Esophagus squamous epithelium (tissue), 5 donors: ENCODE results near the gene MYH15. TPM values are rescaled to one million over a fixed set of nuclear protein-coding genes. Genes with fewer than 3 reads are reported as not detected.

Experiments
- DNase-seq: peaks from one replicate; lab custom pipeline; 2025; lab: John Stamatoyannopoulos, UW
- H3K27ac ChIP-seq, 4 donors: fragments of 200-600 bp; sonication (generic); one replicate each; pipeline ENCODE4 v1.5.1; 2016 to 2019; ENCODE audit warnings: mild to moderate bottlenecking in 1 of 4
- H3K27me3 ChIP-seq, 4 donors: fragments of 200-600 bp; sonication (generic); 1 replicate in 3 of 4; 2 replicates in 1 of 4; pipeline versions ENCODE4 v1.5.1 to v1.6.0; 2017 to 2021; ENCODE audit warnings: antibody characterized with exemption in 1 of 4
- H3K36me3 ChIP-seq, 3 donors: fragments of 200-600 bp; sonication (generic); one replicate each; pipeline ENCODE4 v1.5.1; 2016 to 2019
- H3K4me1 ChIP-seq, 3 donors: fragments of 200-600 bp; sonication (generic); one replicate each; pipeline ENCODE4 v1.5.1; 2017 to 2019
- H3K4me3 ChIP-seq, 4 donors: fragments of 200-600 bp; sonication (generic); 1 replicate in 3 of 4; 2 replicates in 1 of 4; pipeline ENCODE4 v1.5.1; 2016 to 2019; ENCODE audit warnings: mild to moderate bottlenecking in 2 of 4, moderate library complexity in 1 of 4
- H3K9me3 ChIP-seq, 3 donors: fragments of 200-600 bp; sonication (generic); one replicate each; pipeline ENCODE4 v1.5.1; 2016 to 2019
- POLR2A ChIP-seq, 4 donors: fragments of 450-650 bp; IDR thresholded peaks; one replicate each; pipeline ENCODE4 v1.6.1; 2017; ENCODE audit warnings: antibody characterized with exemption in 4 of 4, mild to moderate bottlenecking in 4 of 4, moderate library complexity in 3 of 4
- WGBS, 2 donors: methylation state at CpG; one replicate each; pipeline ENCODE4 v1.1.5; 2018; 5-methylcytosine and 5-hydroxymethylcytosine counted together
- intact Hi-C: fragments of 100-400 bp; cut with DNase I; formaldehyde crosslinking; loops from one replicate; pipeline ENCODE4 v1.15.0; 2022
- total RNA-seq, 4 donors: library from RNA; depleted of rRNA; stranded (reverse); fragments of >200 nt; gene quantifications; one replicate each; pipeline ENCODE4 v1.1.0, GENCODE V29; 2016
- TF ChIP-seq, protein P1 (sequence below), 6 experiments: fragments of 450-650 bp in 4 of 6; fragments of 200-600 bp in 2 of 6; sonication (generic) in 2 of 6; IDR thresholded peaks; one replicate each; pipeline ENCODE4 v1.5.1; 2016 to 2019; ENCODE audit warnings: antibody characterized with exemption in 6 of 6, mild to moderate bottlenecking in 4 of 6, moderate library complexity in 4 of 6
- donor health status: DM: yes; HTN: yes; CAD: no.

MYH15 gene
- under 1 TPM in 1 of 4 donors, not detected in 3; under 0.01 TPM for total RNA-seq

DNA sequence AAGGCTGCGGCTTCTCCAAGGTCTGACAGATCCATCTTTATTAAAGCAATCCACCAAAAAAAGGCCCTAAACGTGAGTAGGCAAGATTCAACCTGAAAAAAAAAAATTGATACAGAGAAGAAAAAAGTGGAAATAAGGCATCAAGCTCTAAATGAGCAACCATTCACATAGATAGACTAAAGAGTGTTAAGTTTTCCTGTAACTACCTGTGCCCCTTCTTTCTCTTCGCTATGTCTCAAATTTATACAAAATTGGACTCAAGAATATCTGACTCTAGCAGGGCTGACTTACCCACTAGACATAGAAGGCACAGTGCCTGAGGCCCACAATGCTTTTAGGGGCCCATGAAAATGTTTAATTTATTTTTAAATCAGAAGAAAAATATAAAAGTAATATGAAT, at the start of gene MYH15:
MYH15 (minus strand) TSS at position 101 of the 400 bp plus-strand sequence; CDS start at position 35, 66 bp downstream.
- H3K36me3 ChIP-seq, result no peaks in the 10 kb centered on the region
- intact Hi-C loops, result no loop called here
- no peaks in the 10 kb centered on the region for H3K9me3 ChIP-seq
- H3K4me1 ChIP-seq, result peaks cover 0 to 20% (median 0%) of the 10 kb centered on the region in 3 donors
- no peak within 1 kb of the TSS for H3K27ac ChIP-seq
- 80 to 81% methylated on average over 2 to 3 of the region's 3 CpGs for WGBS, 2 donors
- no peaks in the 10 kb centered on the region for H3K27me3 ChIP-seq
- H3K4me3 ChIP-seq, result no peak within 1 kb of the TSS
- no peak for DNase-seq
- no peak for TF ChIP-seq POLR2A (IDR thresholded peaks at IDR 0.05)
- TF ChIP-seq, protein P1, sequence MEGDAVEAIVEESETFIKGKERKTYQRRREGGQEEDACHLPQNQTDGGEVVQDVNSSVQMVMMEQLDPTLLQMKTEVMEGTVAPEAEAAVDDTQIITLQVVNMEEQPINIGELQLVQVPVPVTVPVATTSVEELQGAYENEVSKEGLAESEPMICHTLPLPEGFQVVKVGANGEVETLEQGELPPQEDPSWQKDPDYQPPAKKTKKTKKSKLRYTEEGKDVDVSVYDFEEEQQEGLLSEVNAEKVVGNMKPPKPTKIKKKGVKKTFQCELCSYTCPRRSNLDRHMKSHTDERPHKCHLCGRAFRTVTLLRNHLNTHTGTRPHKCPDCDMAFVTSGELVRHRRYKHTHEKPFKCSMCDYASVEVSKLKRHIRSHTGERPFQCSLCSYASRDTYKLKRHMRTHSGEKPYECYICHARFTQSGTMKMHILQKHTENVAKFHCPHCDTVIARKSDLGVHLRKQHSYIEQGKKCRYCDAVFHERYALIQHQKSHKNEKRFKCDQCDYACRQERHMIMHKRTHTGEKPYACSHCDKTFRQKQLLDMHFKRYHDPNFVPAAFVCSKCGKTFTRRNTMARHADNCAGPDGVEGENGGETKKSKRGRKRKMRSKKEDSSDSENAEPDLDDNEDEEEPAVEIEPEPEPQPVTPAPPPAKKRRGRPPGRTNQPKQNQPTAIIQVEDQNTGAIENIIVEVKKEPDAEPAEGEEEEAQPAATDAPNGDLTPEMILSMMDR (IDR thresholded peaks at IDR 0.05), result no peak

DNA sequence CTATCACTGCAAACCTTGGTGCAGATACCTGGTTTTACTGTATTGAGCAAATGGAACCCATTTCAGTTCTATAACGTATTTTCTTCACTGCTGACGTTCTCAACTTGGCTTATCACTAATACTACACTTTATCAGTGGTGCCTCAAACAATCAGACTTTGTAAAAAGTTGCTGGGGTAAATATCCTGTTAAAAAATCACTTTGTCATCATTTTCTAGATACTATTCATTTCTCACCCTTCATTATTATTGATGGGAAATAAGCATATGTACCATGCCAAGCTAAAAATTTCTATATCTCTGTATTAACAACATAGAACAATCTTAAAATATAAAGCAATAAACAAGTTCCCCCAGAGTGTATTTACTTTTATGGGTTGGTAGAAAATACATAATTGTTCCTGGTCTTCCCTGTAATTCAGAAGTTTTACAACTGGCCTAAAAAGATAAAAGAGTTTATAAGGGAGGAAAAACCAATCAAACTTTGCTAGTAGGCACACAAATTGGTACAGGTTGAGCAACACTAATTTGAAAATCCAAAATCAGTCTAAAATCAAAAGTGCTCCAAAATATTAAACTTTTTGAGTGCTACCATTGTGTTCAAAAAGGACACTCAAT, 45.7 kb upstream of the MYH15 start:
- H3K9me3 ChIP-seq, result no peaks in the 10 kb centered on the region
- H3K27ac ChIP-seq, result no peak overlapping the region
- no peaks in the 10 kb centered on the region for H3K4me1 ChIP-seq
- TF ChIP-seq POLR2A (IDR thresholded peaks at IDR 0.05), result no peak
- TF ChIP-seq, protein P1 (IDR thresholded peaks at IDR 0.05), result no peak
- no peaks in the 10 kb centered on the region for H3K27me3 ChIP-seq
- no peak for DNase-seq
- H3K4me3 ChIP-seq, result no peak overlapping the region
- intact Hi-C loops, result loop anchor here (5.0 kb wide), 1 partner anchor 64 kb away; no protein-coding TSS in a partner anchor
- H3K36me3 ChIP-seq, result peaks cover 0 to 16% (median 0%) of the 10 kb centered on the region in 3 donors
- 82 to 93% methylated on average over 2 of the region's 2 CpGs for WGBS, 2 donors

DNA sequence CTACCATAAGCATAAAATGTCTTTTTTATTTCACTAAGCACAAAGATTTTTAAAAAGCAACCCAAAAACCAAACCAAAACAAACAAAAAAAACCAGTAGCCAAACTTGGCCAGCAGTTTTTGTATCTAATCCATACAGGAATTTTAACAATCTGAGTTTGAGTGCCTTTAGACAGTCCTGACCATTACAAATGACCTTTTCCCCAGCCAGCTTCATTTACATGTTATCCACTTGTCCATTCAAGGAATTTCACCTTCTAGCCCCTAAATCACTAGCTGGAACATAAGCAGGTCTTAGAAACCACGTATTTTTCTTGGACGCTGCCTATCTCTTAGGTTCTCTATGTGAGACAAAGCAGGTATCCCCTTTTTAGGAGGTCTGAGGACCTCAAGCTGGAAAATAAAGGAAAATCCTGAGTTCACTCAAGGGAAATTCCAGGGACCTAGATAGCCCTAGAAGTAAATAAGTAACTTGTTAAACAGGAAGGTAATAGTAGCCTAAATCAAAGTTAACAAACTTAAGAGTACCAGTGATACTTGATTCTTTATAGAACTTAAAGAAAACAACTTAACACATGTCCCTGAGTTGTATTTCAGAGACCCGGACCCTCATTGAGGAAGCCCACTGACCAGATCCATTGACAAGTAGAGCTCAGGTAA, 44.6 kb upstream of the MYH15 start:
- H3K4me3 ChIP-seq, result no peak overlapping the region
- H3K9me3 ChIP-seq, result no peaks in the 10 kb centered on the region
- 78 to 88% methylated on average over 3 of the region's 3 CpGs for WGBS, 2 donors
- TF ChIP-seq, protein P1 (IDR thresholded peaks at IDR 0.05), result no peak
- no peak for TF ChIP-seq POLR2A (IDR thresholded peaks at IDR 0.05)
- DNase-seq, result no peak
- H3K36me3 ChIP-seq, result peaks cover 0 to 10% (median 0%) of the 10 kb centered on the region in 3 donors
- no peaks in the 10 kb centered on the region for H3K4me1 ChIP-seq
- intact Hi-C loops, result loop anchor here (5.0 kb wide), 1 partner anchor 63 kb away; no protein-coding TSS in a partner anchor
- H3K27me3 ChIP-seq, result no peaks in the 10 kb centered on the region
- H3K27ac ChIP-seq, result no peak overlapping the region

DNA sequence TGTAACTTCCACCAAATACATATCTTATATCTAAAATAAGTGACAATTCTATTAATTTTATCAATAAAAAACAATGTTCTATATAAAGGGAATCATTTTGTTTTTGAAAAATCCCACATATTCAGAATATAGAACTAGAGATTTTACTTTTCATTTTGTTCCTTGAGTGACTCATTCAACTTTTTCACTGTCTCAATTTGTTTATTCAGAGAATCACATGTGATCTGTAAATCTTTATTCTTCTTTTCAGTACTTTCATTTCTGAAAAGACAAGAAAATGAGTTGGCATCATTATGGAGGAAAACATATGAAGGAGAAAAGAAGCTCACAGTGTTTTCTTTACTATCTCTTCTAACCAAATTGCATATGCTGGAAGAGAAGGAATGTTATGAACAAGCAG, 43.8 kb upstream of the MYH15 start:
- H3K4me1 ChIP-seq, result no peaks in the 10 kb centered on the region
- no peak for DNase-seq
- H3K4me3 ChIP-seq, result no peak overlapping the region
- no peaks in the 10 kb centered on the region for H3K9me3 ChIP-seq
- TF ChIP-seq POLR2A (IDR thresholded peaks at IDR 0.05), result no peak
- TF ChIP-seq, protein P1 (IDR thresholded peaks at IDR 0.05), result no peak
- H3K27ac ChIP-seq, result no peak overlapping the region
- intact Hi-C loops, result no loop called here
- H3K27me3 ChIP-seq, result no peaks in the 10 kb centered on the region
- peaks cover 0 to 9% (median 0%) of the 10 kb centered on the region in 3 donors for H3K36me3 ChIP-seq
